H1 (cell line): ENCODE results near the gene OPCML.

Source experiments
- GABPA ChIP-seq: IDR thresholded peaks from 2 replicates; pipeline ENCODE4 v1.6.1; 2011; ENCODE audit warnings: mild to moderate bottlenecking, low read length, moderate library complexity, borderline replicate concordance; ENCODE audit not compliant: insufficient read depth
- TAF1 ChIP-seq: IDR thresholded peaks from 2 replicates; pipeline ENCODE4 v1.6.1; 2011; ENCODE audit warnings: mild to moderate bottlenecking, low read depth, low read length
- TF ChIP-seq, protein P1 (sequence below), 3 experiments: IDR thresholded peaks; 1 replicate in 2 of 3; 2 replicates in 1 of 3; pipeline versions ENCODE4 v1.5.1 to v1.6.1; 2011; ENCODE audit warnings: low read length in 3 of 3, mild to moderate bottlenecking in 3 of 3, inconsistent platforms in 2 of 3, low read depth in 1 of 3, moderate library complexity in 1 of 3; ENCODE audit not compliant: insufficient read depth in 1 of 3; ENCODE audit errors: control extremely low read depth in 1 of 3
- TF ChIP-seq, protein P2 (sequence below): IDR thresholded peaks from 2 replicates; pipeline ENCODE4 v1.6.1; 2011; ENCODE audit warnings: low read depth, mild to moderate bottlenecking, low read length; ENCODE audit not compliant: insufficient read depth

DNA sequence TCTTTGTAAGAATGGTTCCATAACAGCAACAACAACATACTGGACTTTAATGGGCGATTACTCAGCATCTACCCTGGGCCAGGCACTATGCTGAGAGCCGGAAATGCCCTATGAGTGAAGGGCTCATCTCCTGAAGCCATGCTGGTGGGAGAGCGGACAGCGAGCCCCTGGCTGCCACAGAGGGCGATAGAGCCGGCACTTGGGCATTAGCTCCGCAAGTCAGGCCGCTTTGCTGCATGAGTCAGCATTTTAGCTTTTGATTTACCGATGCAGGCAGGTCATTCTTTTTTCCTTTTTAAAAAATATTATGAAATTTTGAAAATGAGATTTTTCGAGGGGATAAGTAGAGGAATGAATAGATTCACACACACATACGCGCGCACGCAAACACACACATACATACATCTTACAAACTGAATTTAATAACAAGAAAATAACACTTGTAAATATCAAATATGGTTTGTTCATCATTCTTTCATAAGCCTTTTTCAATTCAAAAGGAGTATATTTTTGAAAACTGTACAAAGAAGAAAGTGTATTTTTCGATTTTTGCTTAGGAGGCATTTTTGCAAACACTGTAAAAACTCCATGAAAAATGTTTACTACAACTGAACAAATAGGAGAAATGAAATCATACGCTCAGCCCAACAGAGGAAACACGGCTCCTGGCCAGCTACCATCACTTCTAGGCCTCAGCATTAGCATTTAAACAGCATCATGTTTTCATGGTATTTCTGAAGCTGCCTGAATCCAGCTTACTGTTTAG is 667.3 kb downstream of the OPCML start:
- TF ChIP-seq TAF1 (no peak), GABPA (no peak)
- TF ChIP-seq, protein P1, sequence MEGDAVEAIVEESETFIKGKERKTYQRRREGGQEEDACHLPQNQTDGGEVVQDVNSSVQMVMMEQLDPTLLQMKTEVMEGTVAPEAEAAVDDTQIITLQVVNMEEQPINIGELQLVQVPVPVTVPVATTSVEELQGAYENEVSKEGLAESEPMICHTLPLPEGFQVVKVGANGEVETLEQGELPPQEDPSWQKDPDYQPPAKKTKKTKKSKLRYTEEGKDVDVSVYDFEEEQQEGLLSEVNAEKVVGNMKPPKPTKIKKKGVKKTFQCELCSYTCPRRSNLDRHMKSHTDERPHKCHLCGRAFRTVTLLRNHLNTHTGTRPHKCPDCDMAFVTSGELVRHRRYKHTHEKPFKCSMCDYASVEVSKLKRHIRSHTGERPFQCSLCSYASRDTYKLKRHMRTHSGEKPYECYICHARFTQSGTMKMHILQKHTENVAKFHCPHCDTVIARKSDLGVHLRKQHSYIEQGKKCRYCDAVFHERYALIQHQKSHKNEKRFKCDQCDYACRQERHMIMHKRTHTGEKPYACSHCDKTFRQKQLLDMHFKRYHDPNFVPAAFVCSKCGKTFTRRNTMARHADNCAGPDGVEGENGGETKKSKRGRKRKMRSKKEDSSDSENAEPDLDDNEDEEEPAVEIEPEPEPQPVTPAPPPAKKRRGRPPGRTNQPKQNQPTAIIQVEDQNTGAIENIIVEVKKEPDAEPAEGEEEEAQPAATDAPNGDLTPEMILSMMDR (IDR thresholded peaks at IDR 0.05; ENCODE audit: control extremely low read depth in 1 of 3, insufficient read depth in 1 of 3, low read depth in 1 of 3, low read length in 3 of 3) = peak; percentile 45 to 68 (median 68); a peak in 3 of 4 replicates
- TF ChIP-seq, protein P2, sequence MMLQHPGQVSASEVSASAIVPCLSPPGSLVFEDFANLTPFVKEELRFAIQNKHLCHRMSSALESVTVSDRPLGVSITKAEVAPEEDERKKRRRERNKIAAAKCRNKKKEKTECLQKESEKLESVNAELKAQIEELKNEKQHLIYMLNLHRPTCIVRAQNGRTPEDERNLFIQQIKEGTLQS = no peak
